ENCODE data around the gene ADD2.

The ADD2 gene

GRCh38 chr2:70797506-70797905 is 29.5 kb upstream of the ADD2 start:
- ChIA-PET POLR2A (no interaction called here), CTCF (no interaction called here)
- no peak for DNase-seq (ENCODE audit: extremely low spot score)
- TF ChIP-seq FOXM1 (IDR thresholded peaks at IDR 0.05; ENCODE audit: borderline replicate concordance) (no peak), SP1 (IDR thresholded peaks at IDR 0.05) (no peak), ZNF384 (IDR thresholded peaks at IDR 0.05) (no peak)
- TF ChIP-seq, protein P1, sequence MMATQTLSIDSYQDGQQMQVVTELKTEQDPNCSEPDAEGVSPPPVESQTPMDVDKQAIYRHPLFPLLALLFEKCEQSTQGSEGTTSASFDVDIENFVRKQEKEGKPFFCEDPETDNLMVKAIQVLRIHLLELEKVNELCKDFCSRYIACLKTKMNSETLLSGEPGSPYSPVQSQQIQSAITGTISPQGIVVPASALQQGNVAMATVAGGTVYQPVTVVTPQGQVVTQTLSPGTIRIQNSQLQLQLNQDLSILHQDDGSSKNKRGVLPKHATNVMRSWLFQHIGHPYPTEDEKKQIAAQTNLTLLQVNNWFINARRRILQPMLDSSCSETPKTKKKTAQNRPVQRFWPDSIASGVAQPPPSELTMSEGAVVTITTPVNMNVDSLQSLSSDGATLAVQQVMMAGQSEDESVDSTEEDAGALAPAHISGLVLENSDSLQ (IDR thresholded peaks at IDR 0.05) = no peak

DNA sequence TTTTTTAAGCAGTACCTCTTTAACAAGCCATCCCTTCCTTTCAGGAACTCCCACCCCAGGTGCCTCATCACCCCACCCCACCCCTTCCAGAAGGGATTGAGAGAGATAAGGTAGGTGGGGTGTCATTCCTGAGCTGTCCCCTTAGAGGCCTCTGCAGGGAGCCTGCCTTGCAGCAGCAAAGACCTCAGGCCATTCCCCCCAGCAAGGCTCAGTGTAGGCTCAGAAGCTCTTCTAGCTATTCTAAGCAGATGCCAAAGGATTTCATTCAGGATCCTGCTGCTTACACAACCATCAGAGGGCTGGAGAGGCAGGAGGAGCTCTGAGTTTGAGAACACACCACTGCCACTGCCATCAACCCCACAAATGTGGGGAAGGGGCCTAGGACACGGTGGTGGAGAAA is 28.3 kb upstream of the ADD2 start:
- ChIA-PET CTCF (interaction anchor here (0.7 to 0.8 kb wide), 2 partner anchors 30 to 152 kb away, joined by 3 read pairs; no protein-coding TSS in a partner anchor), POLR2A (interaction anchor here (1.0 kb wide), 1 partner anchor 28 kb away, joined by 4 read pairs; the partner anchor contains the start of gene ADD2)
- no peak for DNase-seq (ENCODE audit: extremely low spot score)
- TF ChIP-seq SP1 (IDR thresholded peaks at IDR 0.05) (no peak), ZNF384 (IDR thresholded peaks at IDR 0.05) (no peak), L3MBTL2 (conservative IDR thresholded peaks at IDR 0.05) (no peak), SUZ12 (IDR thresholded peaks at IDR 0.05) (no peak), CTBP1 (IDR thresholded peaks at IDR 0.05; ENCODE audit: borderline replicate concordance) (no peak), NFRKB (IDR thresholded peaks at IDR 0.05) (no peak), ELF4 (IDR thresholded peaks at IDR 0.05) (no peak)
- TF ChIP-seq, protein P1 (IDR thresholded peaks at IDR 0.05) = no peak

GRCh38 chr2:70795164-70795995 is 27.4 kb upstream of the ADD2 start:
- ChIA-PET CTCF (no interaction called here), POLR2A (no interaction called here)
- no peak for DNase-seq (ENCODE audit: extremely low spot score)
- TF ChIP-seq CTBP1 (IDR thresholded peaks at IDR 0.05; ENCODE audit: borderline replicate concordance) = no peak
- TF ChIP-seq ELF4 (IDR thresholded peaks at IDR 0.05) = no peak
- no peak for TF ChIP-seq HDGF (IDR thresholded peaks at IDR 0.05; ENCODE audit: borderline replicate concordance)
- TF ChIP-seq TARDBP (IDR thresholded peaks at IDR 0.05) = no peak
- no peak for TF ChIP-seq ZNF384 (IDR thresholded peaks at IDR 0.05)
- no peak for TF ChIP-seq FOXK2 (IDR thresholded peaks at IDR 0.05)
- no peak for TF ChIP-seq FOXM1 (IDR thresholded peaks at IDR 0.05; ENCODE audit: borderline replicate concordance)

- no peak for TF ChIP-seq FOXK2 (IDR thresholded peaks at IDR 0.05)
- TF ChIP-seq CTBP1 (IDR thresholded peaks at IDR 0.05; ENCODE audit: borderline replicate concordance) = no peak
- no peak for TF ChIP-seq HDGF (IDR thresholded peaks at IDR 0.05; ENCODE audit: borderline replicate concordance)
- TF ChIP-seq ZNF384 (IDR thresholded peaks at IDR 0.05) = no peak
- no peak for TF ChIP-seq NFRKB (IDR thresholded peaks at IDR 0.05)
- TF ChIP-seq LEF1 (IDR thresholded peaks at IDR 0.05; ENCODE audit: borderline replicate concordance) = no peak
- TF ChIP-seq, protein P1 (IDR thresholded peaks at IDR 0.05) = no peak
- no peak for TF ChIP-seq TARDBP (IDR thresholded peaks at IDR 0.05)
- TF ChIP-seq SP1 (IDR thresholded peaks at IDR 0.05) = no peak
- no peak for TF ChIP-seq ELF4 (IDR thresholded peaks at IDR 0.05)
- TF ChIP-seq L3MBTL2 (conservative IDR thresholded peaks at IDR 0.05) = no peak
- TF ChIP-seq ARNT (IDR thresholded peaks at IDR 0.05) = no peak
- no peak for TF ChIP-seq FOXM1 (IDR thresholded peaks at IDR 0.05; ENCODE audit: borderline replicate concordance)
- DNase-seq (ENCODE audit: extremely low spot score) = no peak
- ChIA-PET POLR2A (no interaction called here), CTCF (interaction anchor here (0.6 kb wide), 1 partner anchor 154 kb away, joined by 3 read pairs; no protein-coding TSS in a partner anchor)
These were observed 25.4 kb upstream of the ADD2 start for GRCh38 chr2:70793450-70793849.

DNA sequence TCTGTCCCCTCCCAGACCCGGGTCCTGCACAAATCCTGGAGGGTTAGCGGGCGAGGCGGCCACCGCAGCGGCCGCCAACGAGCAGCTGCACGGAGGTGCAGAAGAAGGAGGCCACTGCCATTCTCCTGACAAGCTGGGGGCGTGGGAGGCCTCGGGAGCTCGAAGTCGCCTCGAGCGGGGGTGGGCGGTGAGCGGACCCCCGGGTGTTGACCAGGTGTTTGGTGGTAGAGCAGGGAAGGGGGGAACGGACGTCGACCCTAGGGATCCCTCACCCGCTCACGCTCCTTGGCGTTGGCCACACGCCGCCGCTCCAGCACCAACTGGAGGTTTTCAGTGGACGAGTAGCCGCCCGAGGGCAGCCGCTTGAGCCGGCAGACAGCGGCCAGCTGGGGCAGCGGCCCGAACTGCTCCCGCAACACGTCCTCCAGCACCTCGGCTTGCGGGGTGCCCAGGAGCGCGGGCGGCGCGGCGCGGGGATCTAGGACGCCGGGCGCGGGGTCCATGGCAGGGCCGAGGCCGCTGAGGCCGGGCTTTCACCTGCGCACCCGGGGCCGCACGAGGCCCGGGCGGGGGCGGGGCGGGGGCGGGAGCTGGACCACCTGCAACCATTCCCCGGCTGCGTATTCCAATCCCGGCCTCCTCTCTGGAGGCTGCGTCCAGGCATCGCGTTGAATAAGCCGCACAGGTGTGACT is 22.3 kb upstream of the ADD2 start, which contains the start of gene FIGLA:
Gene FIGLA, minus strand, starts transcription at position 508 of the 693 bp plus-strand sequence. Its CDS starts 5 bp downstream, at position 503.
- no peak for TF ChIP-seq LEF1 (IDR thresholded peaks at IDR 0.05; ENCODE audit: borderline replicate concordance)
- no peak for TF ChIP-seq TARDBP (IDR thresholded peaks at IDR 0.05)
- TF ChIP-seq, protein P1 (IDR thresholded peaks at IDR 0.05) = no peak
- TF ChIP-seq SP1 (IDR thresholded peaks at IDR 0.05) = no peak
- TF ChIP-seq ELF4 (IDR thresholded peaks at IDR 0.05) = no peak
- no peak for TF ChIP-seq L3MBTL2 (conservative IDR thresholded peaks at IDR 0.05)
- no peak for DNase-seq (ENCODE audit: extremely low spot score)
- POLR2A ChIA-PET = no interaction called here
- CTCF ChIA-PET = no interaction called here
